HG02943 (cell line): Measurements from ENCODE around the gene RINL.
"Not testable (repeated sequence)": the region's sequence is repeated elsewhere in the genome, so short reads cannot be mapped to it uniquely, and the experiment has no call there.

Experiments used
- ATAC-seq: cut with Tn5 transposase; IDR thresholded peaks from one replicate; pipeline ENCODE4 v1.9.1; 2021; ENCODE audit warnings: mild to moderate bottlenecking, low read depth, moderate library complexity; ENCODE audit not compliant: unreplicated experiment

The RINL gene

DNA sequence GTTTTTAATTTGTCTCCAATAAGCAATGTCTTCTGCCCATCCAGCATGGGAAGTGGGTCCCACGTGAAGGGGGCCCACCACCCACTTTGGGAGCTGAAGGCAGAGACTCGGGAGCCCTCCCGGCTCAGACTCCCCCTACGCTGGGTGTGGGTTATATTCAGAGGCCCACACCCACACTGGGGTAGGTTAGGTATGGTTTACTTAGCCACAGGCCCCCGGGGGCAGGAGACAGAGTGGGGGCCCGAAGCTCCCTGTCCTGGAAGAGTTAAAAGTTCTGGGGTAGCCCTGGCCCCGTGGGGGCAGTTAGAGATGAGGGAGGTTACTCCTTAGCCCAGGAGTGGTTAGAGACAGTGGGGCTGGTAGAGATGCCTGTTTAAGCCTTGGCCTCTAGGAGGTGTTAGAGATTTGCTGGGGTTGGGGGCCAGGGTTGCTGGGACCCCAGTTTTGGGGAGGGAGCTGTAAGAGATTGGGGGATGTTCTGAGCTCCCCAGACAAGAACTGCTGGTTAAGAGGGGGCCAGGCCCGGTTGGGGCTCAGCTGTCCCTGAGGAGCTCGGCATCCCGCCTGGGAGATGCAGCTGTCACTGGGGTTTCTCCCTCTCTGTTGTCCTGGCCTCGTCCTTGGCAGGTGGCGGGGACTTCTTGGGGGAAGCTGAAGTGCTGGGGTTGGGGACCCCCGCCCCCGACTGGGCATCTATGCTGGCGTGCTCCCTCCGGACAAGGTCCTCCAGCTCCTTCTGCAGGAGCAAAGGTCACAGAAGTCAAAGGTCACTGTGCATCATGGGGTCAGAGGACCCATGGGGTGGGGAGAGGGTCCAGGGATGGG, 712 bp upstream of the RINL start:
- ATAC-seq = no peak

DNA sequence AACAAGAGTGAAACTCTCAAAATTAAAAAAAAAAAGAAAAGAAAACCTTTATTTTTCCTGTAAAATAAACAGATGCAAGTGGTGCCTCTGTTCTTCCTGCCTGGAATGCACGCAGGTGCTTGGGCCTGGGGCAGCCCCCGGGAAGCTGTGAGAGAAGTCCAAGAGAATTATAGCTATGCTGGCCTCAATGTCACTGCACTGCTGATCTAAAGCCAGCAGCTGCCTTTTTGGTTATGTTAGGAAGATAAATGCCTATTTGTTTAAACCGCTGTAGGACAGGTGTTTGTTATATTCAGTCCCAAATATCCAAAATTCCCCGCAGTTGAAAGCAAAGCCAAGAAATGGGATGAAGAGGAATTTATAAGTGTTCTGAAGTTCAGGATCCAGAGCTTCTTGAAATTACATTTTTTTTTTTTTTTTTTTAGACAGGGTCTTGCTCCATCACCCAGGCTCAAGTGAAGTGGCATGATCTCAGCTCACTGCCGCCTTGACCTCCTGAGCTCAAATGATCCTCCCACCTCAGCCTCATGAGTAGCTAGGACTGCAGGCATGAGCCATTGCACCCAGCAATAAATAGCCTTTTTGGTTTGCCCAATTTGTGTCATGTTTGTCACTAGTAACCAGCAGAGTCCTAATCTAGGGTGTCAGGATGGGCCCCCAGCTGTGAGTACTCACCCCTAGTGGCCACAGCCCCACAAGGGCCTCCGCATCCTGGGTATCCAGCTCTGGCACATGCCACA, 2.2 kb downstream of the RINL start:
- no peak for ATAC-seq

DNA sequence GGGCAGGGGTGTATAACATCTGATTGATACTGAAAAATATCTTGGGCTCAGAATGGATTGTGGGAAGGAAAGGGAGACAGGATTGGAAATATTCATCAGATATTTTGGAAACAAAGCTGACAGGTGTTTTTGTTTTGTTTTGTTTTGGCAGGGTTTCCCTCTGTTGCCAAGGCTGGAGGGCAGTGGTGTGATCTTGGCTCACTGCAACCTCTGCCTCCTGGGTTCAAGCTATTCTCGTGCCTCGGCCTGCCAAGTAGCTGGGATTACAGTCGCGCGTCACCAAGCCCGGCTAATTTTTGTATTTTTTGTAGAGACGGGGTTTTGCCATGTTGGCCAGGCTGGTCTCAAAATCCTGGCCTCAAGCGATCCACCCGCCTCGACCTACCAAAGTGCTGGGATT, 4.7 kb downstream of the RINL start:
- ATAC-seq = not testable (repeated sequence)

DNA sequence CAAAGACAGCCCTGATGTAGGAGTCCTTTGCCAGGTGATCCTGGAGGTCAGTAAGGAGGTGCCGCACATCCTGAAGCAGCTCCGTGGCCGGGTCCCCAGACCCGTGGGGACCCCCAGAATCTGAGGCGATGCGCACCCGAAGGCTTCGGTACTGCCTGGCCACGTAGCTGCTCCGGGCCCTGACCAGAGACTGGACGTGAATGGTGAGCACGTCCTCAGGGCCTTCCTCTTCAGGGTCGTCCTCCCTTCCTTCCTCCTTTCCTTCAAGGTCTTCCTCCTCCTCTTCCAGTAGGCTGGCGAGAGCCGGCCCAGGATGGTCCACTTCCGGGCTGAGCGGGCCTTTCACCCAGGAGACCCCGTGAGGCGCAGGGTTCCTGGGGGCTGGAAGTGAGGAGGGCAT, 7.5 kb downstream of the RINL start:
- ATAC-seq = no peak

DNA sequence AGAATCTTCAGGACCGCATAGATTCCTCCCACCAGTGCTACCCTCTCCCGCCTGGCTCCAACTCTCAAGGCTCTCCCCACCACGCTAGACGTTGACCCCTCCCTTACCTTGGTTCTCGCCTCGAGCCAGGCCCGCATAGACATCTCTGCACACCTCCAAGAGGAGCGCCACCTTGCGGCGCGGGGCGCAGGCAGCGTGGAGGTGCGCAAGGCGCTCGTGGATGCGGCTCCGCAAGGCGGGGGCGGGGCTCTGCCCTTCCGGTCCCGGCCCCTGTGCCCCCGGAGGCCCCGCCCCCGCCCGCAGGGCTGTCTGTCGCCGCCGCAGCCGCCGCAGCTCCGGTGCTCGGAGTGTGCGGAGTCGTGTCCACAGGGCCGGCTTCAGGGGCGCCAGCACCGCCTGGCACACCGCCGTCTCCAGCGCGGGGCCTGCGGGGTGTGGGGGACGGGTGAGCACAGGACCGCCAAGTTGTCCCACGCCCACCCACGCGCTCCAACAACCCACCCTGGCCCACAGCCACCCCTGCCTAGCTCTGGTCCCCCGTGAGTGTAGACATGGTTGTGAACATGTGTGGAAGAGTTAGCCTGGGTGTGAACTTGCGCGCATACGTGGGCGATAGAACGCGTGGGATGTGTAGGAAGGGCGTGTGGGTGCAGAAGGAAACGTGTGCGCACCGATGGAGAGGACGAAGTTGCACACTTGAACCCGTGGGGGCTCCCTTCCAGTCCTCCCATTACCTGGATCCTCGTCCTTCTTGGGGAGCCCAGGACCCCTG, 8.1 kb downstream of the RINL start:
- ATAC-seq = peak; percentile 54

DNA sequence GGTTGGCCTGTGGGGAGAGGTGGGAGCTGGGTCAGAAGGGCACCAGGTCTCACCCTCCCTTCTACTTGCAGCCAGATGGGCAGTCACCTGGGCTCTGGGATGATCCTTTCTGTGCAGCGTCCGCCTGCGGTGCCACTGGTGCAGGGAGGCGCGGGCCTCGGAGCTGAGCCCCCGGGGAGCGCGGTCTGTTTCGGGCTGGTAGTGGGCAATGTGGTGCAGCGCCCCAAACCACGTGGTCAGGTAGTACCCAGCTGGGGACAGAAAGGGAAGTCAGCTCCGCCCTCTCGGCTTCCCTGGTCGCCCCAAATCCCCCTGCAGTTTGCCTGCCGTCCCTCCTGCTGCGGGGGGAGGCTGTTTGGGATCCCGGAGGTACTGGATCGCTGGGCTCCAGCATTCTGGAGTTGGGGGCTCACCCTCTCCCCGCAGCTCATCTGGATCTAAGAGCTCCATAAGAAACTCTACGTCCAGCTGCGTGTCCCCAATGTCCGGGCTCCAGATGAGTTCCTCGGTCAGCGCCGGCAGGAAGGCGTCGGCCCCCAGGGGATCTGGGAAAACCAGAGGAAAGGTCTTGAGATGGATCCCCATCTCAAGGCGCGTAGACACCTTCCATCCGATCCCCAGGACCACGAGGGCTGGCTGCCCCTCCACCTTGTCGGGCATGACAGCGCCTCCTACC, 8.8 kb downstream of the RINL start:
- no peak for ATAC-seq

DNA sequence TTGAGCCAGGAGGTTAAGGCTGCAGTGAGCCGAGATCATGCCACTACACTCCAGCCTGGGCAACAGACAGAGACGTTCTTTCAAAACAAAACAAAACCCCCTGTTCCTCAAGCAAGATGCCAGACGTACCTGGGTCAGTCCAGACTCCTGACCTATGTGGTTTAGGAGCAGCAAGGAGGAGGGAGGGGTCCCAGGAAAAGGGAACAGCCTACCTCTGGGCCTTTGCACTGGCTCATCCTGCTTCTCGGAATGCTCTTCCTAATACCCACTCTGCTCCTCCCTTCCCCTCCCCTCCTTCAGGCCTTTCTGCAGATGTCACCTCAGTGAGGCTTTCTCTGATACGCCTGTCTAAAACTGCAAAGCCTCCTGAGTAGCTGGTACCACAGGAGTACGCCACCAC, 9.5 kb downstream of the RINL start:
- ATAC-seq = no peak

DNA sequence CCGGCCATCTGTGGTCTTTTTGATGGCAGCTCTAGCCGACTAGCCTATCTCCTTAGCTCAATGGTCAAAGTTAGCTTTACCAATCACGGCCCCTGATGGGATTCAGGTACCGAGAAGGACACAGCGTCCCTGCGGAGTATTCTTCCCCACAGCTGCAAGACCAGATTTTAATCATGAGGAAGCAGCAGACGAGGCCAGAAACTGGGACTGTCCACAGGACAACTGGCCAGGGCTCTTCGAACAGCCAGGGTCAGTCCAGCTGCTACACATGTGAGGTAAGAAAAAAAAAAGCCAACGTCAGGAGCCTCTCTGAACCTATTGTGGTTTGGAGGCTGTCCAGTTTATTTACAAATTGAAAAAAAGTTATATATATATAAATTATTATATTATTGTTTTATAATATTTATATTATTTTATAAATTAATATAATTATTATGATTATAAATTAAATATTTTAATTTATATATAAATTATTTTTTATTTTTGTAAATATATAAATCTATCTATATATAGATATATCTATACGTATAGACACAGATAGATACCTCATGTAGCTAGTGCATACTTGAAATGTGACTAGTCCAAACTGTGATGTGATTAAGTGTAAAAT, 10.8 kb downstream of the RINL start:
- ATAC-seq = no peak

DNA sequence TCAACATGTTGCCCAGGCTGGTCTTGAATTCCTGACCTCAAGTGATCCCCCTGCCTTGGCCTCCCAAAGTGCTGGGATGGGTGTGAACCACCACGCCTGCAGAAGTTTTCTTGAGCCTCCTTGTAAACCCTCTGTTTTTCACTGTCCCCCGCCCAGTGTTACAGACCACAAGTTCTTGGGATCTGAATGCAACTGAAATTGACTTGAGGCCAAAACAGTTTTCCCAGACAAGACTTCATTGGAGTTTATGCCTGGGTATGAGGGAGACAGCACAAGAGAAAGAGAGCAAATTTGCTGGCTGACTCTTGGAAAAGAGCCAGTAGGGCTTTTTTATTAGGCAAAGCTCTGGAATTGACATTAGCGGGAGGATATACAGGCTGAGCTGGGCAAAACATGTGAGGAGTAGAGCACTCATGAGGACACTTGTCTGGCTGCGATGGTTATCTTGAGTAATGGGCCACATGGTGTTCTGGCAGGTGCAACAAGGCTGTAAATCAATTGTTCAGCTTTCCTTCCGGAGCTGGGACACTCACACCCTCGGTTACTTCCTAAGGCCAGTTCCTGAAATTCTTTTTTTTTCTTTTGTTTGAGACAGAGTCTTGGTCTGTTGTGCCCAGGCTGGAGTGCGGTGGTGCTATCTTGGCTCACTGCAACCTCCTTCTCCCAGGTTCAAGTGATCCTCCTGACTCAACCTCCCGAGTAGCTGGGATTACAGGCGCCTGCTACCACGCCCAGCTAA, 15.6 kb downstream of the RINL start:
- ATAC-seq = no peak

DNA sequence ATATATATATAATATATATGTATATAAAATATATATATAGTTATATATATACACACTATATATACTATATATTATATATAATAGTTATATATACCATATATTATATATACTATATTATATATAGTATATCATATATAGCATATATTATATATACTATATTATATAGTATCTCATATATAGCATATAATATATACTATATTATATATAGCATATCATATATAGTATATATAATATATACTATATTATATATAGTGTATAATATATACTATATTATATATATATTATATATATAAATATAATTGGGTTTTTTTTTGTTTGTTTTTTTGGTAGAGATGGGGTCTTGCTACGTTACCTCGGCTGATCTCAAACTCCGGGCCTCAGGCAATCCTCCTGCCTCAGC, 16.7 kb downstream of the RINL start:
- no peak for ATAC-seq

DNA sequence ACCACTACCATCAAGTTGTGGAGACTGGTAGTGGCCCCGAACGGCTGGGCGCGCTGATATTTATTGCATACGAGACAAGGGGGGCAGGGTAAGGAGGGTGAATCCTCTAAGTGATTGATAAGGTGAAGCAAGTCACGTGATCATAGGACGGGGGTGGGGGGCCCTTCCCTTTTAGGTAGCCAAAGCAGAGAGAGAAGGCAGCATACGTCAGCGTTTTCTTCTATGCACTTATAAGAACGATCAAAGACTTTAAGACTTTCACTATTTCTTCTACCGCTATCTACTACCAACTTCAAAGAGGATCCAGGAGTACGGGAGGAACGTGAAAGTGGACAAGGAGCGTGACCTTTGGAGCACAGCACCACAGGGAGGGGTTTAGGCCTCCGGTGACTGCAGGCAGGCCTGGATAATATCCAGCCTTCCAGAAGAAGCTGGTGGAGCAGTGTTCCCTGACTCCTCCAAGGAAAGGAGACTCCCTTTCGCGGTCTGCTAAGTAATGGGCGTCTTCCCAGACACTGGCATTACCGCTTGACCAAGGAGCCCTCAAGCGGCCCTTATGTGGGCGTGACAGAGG, 18.4 kb downstream of the RINL start:
- not testable (repeated sequence) for ATAC-seq

DNA sequence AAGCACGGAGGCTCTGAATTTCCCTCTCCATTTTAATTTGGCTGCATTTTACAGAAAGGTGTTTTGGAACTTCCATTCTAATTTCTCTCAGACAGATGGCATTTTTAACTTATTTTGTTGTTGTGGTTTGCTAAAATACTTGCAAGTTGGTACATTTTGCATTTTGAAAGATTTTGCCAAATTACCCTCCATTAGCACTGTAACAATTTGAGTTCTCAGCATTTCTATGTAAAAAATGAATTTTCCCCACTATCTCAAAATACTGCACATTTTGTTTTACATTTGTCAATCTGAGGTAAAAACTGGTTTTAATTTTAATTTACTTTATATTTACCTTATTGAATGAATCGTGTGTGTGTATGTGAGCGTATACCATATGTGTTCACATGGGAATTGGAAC, 21.3 kb downstream of the RINL start:
- ATAC-seq = no peak

DNA sequence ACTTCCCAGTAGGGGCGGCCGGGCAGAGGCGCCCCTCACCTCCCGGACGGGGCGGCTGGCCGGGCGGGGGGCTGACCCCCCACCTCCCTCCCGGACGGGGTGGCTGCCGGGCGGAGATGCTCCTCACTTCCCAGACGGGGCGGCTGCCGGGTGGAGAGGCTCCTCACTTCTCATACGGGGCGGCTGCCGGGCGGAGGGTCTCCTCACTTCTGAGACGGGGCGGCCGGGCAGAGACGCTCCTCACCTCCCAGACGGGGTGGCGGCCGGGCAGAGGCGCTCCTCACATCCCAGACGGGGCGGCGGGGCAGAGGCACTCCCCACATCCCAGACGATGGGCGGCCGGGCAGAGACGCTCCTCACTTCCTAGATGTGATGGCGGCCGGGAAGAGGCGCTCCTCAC, 22.3 kb downstream of the RINL start:
- not testable (repeated sequence) for ATAC-seq

DNA sequence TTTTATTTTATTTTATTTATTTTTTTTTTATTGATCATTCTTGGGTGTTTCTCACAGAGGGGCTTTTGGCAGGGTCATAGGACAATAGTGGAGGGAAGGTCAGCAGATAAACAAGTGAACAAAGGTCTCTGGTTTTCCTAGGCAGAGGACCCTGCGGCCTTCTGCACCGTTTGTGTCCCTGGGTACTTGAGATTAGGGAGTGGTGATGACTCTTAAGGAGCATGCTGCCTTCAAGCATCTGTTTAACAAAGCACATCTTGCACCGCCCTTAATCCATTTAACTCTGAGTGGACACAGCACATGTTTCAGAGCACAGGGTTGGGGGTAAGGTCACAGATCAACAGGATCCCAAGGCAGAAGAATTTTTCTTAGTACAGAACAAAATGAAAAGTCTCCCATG, 23.1 kb downstream of the RINL start:
- not testable (repeated sequence) for ATAC-seq

DNA sequence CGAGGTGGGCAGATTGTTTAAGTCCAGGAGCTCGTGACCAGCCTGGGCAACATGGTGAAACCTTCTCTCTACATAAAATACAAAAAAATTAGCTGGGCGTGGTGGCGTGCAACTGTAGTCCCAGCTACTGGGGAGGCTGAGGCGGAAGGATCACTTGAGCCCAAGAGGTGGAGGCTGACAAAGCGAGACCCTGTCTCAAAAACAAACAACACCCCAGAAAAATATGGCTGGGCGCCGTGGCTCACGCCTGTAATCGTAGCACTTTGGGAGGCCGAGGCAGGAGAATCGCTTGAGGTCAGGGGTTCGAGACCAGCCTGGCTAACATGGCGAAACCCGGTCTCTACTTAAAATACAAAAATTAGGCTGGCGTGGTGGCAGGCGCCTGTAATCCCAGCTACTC, 24.9 kb downstream of the RINL start:
- no peak for ATAC-seq

DNA sequence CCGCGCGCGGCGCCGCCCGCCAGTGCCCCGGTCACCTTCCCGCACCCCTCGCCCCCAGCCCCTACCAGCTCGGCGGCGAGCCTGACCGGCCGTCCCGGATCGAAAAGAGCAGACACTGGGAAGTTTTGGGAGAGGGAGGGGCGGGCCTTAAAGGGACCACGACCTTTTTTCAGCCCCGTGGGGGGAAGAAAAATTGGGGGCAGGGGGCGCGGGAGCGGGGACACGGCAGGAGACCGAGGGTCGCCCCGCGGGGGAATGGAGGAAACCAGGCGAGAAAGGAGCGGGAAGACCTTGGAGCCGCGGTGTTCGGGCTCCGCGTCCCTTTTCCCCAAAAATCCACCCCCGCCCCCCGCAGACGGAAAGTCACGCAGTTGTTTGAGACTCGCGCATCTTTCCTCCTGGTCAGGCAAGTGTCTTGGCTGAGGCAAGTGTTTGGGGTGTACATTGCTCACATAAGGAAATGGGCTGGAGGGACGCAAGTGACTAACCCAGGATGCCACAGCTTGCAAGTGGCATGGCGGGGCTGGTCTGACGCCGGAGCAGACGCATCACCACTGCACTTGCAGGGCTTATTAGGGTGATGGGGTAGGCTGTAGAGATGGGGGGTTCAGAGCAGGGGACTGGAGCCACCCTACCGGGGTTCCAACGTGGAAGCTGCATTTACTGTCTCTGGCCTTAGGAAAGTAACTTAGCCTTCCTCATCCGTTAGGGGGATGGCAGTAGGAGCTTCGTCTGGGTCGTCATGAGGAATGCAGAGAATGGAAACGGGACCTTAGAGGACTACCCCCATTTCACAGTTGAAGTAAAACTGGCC, 25.6 kb downstream of the RINL start:
- ATAC-seq = no peak

DNA sequence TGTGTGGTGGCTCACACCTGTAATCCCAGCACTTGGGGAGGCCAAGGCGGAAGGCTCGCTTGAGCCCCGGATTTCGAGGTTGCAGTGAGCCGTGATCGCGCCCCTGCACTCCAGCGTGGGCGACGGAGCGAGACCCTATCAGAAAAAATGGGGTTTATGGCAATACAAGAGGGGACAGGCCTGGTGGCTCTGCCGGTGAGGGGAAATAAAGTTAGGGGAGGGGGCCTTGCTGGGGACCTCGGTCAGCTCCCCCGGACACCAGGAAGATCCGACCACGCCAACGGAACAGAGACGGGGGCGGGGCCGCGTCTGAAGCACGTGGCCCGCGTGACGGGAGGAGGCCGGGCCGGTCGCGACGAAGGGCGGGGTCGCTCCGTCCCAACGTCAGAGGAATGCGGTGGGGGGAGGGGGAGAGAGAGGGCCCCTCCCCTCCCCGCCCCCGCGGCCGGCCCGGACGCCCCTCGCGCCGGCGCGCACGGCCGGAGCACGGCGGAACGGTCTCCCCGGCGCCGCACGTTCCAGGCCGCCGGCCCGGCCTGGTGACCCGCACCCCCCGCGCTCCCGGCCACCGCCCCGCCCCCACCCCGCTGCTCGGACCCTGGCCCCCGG, 26.3 kb downstream of the RINL start:
- ATAC-seq = no peak

DNA sequence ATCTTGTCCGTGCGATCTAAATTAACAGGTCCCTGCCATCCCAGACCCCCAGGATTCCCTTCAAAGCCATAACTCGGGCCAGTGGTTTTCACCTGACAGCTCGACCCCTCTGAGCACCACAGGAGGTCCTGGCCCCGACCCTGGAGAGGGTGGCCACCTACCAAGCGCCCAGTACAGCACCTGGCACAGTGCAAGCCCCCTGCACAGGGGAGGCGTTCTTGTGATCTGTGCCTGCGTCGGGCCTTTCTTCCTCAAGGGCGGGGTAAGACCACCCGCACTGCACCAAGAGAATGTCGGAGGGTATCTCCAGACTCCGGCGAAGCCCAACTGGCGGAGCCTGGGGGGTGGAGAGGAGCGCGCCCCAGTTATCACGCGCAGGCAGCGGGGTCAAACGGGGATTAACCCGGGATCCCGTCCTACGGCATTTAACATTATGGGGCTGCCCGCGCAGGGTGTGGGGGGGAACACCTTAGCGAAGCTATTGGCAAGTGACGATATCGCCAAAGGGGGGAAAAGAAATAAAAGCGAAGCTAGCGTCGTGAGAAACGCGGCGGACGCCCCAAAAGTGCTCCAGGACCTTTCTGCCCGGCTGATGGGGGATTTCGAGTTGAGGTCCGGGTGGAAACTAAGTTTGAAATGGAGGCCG, 27.0 kb downstream of the RINL start:
- no peak for ATAC-seq
